Retinal pigment epithelial cell (primary cell): ENCODE measurements around the gene PCNX2.

Source experiments
- DNase-seq: peaks from one replicate; pipeline ENCODE4 v3.0.0-alpha.2; 2010; ENCODE audit warnings: low read depth
- H3K4me3 ChIP-seq: 2 replicates; pipeline ENCODE4 v1.5.1; 2011; ENCODE audit warnings: mild to moderate bottlenecking, low read length, control low read depth, moderate library complexity
- TF ChIP-seq, protein P1 (sequence below): conservative IDR thresholded peaks from 2 replicates; pipeline ENCODE4 v1.5.1; 2011; ENCODE audit warnings: low read depth, low read length, control low read depth, inconsistent platforms

The PCNX2 gene

DNA sequence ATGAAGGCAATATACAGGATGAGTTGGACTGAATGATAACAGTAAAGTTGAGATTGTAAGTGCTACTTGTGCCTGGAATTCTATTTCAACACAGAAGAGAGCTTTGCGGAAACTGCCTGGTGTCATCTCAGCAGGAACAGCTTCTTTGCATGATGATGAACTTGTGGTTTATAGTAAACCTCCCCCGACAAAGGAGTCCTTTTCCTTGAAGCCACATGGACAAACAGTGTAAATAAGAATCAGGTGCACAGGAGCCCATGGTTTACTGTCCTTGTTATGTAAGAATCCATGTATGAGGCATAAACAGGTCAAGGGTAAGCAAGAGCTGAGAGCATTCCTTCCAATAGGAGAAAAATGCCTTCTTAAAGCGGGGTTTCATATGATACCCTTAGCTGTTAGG is 66.2 kb downstream of the PCNX2 start:
- TF ChIP-seq, protein P1, sequence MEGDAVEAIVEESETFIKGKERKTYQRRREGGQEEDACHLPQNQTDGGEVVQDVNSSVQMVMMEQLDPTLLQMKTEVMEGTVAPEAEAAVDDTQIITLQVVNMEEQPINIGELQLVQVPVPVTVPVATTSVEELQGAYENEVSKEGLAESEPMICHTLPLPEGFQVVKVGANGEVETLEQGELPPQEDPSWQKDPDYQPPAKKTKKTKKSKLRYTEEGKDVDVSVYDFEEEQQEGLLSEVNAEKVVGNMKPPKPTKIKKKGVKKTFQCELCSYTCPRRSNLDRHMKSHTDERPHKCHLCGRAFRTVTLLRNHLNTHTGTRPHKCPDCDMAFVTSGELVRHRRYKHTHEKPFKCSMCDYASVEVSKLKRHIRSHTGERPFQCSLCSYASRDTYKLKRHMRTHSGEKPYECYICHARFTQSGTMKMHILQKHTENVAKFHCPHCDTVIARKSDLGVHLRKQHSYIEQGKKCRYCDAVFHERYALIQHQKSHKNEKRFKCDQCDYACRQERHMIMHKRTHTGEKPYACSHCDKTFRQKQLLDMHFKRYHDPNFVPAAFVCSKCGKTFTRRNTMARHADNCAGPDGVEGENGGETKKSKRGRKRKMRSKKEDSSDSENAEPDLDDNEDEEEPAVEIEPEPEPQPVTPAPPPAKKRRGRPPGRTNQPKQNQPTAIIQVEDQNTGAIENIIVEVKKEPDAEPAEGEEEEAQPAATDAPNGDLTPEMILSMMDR: no peak
- H3K4me3 ChIP-seq: no peak overlapping the region
- DNase-seq: no peak

DNA sequence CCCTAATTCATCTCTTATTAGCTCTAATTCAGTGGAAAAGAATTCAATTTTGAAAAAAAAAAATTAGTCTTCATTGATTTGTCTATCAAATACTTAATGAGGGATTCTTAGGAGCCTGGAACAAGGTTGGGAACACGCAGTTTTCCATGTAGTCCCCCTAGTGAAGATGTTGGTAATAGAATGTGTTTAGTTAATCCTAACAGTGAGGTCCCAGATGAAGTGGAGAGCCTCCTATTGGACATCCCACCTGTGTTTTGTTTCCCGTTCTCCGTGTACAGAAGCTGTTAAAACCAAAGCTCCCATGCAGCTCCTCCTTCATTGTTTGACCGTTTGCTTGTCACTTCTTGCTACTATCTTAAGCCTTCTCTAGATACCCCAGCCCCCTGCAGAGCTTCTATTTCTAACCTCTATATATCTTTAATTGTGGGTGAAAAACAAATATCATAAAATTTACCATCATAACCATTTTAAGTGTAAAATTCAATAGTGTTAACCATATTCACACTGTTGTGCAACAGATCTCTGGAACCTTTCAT is 67.5 kb downstream of the PCNX2 start:
- no peak for DNase-seq
- no peak overlapping the region for H3K4me3 ChIP-seq
- TF ChIP-seq, protein P1: no peak

DNA sequence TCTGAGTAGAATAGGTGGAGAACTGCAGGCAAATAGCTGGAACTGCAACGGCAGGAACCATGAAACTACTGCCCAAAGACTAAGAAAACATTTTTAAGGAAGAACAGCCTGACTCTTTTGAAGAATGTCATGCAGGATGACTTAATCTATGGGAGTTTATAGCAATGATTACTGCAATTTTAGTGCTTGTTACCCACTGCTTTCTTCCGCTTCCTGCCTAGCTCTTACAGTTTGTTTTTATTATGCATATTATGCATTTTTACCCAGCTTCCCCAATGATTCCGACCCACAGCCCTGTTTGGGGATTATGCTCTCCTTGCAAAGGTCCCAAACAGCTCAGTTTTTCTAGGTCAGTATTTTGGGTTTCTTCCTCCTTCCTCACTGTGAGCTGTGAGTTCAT is 71.2 kb downstream of the PCNX2 start:
- no peak overlapping the region for H3K4me3 ChIP-seq
- TF ChIP-seq, protein P1: no peak
- no peak for DNase-seq

DNA sequence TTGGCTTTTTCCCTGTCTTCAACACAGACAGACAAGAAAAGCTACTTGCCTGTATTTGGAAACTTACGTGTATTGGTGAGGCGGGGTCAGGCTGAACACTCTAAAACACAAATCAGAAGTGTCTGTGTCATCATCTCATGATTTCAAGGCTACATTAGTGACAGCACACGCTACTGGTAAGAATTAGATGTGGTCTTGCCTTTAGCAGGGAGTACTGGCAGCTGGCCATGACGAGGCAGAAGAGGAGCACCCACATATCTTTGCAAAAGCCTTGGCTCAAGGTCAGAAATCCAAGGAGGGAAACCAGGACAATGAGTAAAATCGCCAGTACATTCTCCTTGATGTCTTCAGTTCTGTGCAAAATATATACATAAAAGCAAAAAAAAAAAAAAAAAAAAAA is 77.7 kb downstream of the PCNX2 start:
- H3K4me3 ChIP-seq: no peak overlapping the region
- no peak for DNase-seq

DNA sequence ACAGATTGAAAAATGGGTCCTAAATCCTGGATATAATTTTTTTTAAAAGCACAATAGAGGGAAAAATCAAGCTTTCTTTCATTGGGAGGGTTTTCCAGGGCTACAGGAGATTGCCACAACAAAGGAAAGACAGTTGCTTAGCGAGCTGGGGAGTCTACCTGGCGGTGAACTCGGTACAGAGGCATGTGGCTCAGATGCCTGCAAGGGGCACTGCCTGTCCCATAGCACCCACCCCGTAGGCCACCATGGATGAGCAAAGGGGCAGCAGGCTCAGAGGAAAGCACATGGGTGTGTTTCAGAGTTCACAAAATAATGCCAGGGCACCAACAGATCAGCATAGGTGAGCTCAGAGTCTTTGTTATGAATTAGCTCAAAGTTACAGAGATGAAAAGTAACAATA is 79.5 kb downstream of the PCNX2 start:
- TF ChIP-seq, protein P1: no peak
- DNase-seq: no peak
- H3K4me3 ChIP-seq: no peak overlapping the region

More for the DNA sequence above, 77.7 kb downstream of the PCNX2 start:
- TF ChIP-seq, protein P1: no peak

DNA sequence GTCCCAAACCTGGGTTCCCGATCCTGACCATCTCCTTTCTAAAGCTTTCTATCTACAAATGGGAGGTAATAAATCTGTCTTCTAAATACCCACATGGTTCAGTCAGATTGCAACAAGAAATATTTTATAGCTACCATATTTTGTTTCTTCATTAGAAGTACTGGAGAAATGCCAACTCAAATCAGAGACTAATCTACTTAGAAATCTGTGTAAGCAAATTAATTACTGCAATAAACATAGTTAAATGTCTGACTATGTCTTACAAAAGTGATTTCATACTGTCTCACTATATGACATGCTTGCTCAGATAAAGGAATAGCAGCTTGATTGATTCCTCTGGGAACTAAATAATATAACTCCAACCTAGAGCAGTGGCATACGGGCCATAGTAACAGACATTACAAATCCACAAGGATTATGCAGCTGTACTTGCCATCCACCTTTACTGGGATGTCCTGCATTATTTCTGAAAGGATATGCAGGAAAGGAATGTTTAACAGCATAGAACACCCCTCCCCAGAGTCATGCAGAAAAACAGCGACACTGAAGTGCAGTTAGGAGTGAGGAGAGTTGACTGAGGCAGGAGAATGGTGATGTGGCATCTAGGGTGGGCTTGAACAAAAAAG is 80.3 kb downstream of the PCNX2 start:
- no peak overlapping the region for H3K4me3 ChIP-seq
- DNase-seq: no peak
- TF ChIP-seq, protein P1: no peak

DNA sequence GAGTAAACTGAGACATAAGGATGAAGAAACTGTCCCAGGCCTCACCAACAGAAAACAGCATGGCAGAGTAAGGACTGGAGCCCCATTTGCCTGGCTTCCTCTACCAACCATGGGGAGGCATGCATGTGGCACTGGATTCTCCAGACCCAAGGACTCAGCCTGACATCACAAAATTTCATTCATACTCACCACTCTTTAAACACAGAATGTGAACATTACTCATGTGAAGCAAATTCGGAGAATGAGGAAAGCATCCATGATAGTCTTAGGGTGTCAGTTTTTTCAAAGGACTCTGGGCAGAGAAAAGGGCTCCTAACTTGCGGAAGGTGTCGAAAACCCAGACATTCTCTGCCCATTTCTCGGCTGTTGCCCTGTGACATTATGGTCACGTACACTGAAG is 83.9 kb downstream of the PCNX2 start:
- no peak overlapping the region for H3K4me3 ChIP-seq
- no peak for DNase-seq
- TF ChIP-seq, protein P1: no peak
